LNCaP clone FGC (cell line): ENCODE data around the gene UQCC3.

Source experiments
- DNase-seq: peaks from one replicate; pipeline ENCODE4 v3.0.0-alpha.2; 2011; ENCODE audit warnings: low read depth
- H3K4me3 ChIP-seq: 2 replicates; pipeline ENCODE4 v1.5.1; 2011; ENCODE audit warnings: mild to moderate bottlenecking, low read depth, low read length, control low read depth
- CTCF ChIP-seq: IDR thresholded peaks from 2 replicates; pipeline ENCODE4 v1.5.1; 2012; ENCODE audit warnings: mild to moderate bottlenecking; ENCODE audit not compliant: control insufficient read depth, insufficient read depth; ENCODE audit errors: extremely low read depth

Gene UQCC3

GRCh38 chr11:62716206-62716605 is 44.7 kb downstream of the UQCC3 start:
- TF ChIP-seq CTCF = no peak
- no peak for DNase-seq
- H3K4me3 ChIP-seq = no peak overlapping the region

GRCh38 chr11:62716816-62717215 is 45.3 kb downstream of the UQCC3 start:
- TF ChIP-seq CTCF = no peak
- H3K4me3 ChIP-seq = no peak overlapping the region
- DNase-seq = no peak

GRCh38 chr11:62719302-62719978 is 48.0 kb downstream of the UQCC3 start:
- no peak overlapping the region for H3K4me3 ChIP-seq
- DNase-seq = no peak
- no peak for TF ChIP-seq CTCF

- no peak for DNase-seq
- TF ChIP-seq CTCF = 0 out of 2 replicates have a peak, but pooled peaks have one; percentile 8
- no peak overlapping the region for H3K4me3 ChIP-seq
Observed at GRCh38 chr11:62721994-62722393, 50.5 kb downstream of the UQCC3 start.
